ENCODE results near the gene TSHZ2.

The TSHZ2 gene

GRCh38 chr20:53032046-53032445, 59.9 kb downstream of the TSHZ2 start:
- no peak for DNase-seq

- DNase-seq: no peak
Measured at GRCh38 chr20:53032478-53032932, 60.3 kb downstream of the TSHZ2 start.

- DNase-seq: no peak
Measured at GRCh38 chr20:53033176-53033575, 61.0 kb downstream of the TSHZ2 start.

- no peak for DNase-seq
Measured at GRCh38 chr20:53034899-53035298, 62.7 kb downstream of the TSHZ2 start.

GRCh38 chr20:53036992-53037391, 64.8 kb downstream of the TSHZ2 start:
- DNase-seq: no peak

- no peak for DNase-seq
Measured at GRCh38 chr20:53037621-53038020, 65.5 kb downstream of the TSHZ2 start.

- no peak for DNase-seq
Measured at GRCh38 chr20:53038299-53038698, 66.1 kb downstream of the TSHZ2 start.

- peak; percentile 88 for DNase-seq
Measured at GRCh38 chr20:53040693-53041589, 68.8 kb downstream of the TSHZ2 start.

GRCh38 chr20:53042521-53042920, 70.4 kb downstream of the TSHZ2 start:
- no peak for DNase-seq

- no peak for DNase-seq
Measured at GRCh38 chr20:53044296-53044695, 72.1 kb downstream of the TSHZ2 start.

- no peak for DNase-seq
Measured at GRCh38 chr20:53045941-53046340, 73.8 kb downstream of the TSHZ2 start.

GRCh38 chr20:53047203-53047602, 75.0 kb downstream of the TSHZ2 start:
- no peak for DNase-seq

- DNase-seq: no peak
Measured at GRCh38 chr20:53048387-53048786, 76.2 kb downstream of the TSHZ2 start.

- DNase-seq: no peak
Measured at GRCh38 chr20:53050338-53050737, 78.2 kb downstream of the TSHZ2 start.

- no peak for DNase-seq
Measured at GRCh38 chr20:53052380-53052779, 80.2 kb downstream of the TSHZ2 start.

GRCh38 chr20:53053595-53053994, 81.4 kb downstream of the TSHZ2 start:
- DNase-seq: no peak

- no peak for DNase-seq
Measured at GRCh38 chr20:53055367-53056067, 83.4 kb downstream of the TSHZ2 start.

GRCh38 chr20:53057579-53057978, 85.4 kb downstream of the TSHZ2 start:
- no peak for DNase-seq

- DNase-seq: no peak
Measured at GRCh38 chr20:53059848-53060247, 87.7 kb downstream of the TSHZ2 start.

- no peak for DNase-seq
Measured at GRCh38 chr20:53061192-53062108, 89.3 kb downstream of the TSHZ2 start.

- no peak for DNase-seq
Measured at GRCh38 chr20:53064935-53065334, 92.8 kb downstream of the TSHZ2 start.

GRCh38 chr20:53068241-53068640, 96.1 kb downstream of the TSHZ2 start:
- no peak for DNase-seq

GRCh38 chr20:53069132-53069531, 97.0 kb downstream of the TSHZ2 start:
- no peak for DNase-seq

Measured in NCI-H1436 (cell line).